Activated naive CD4-positive, alpha-beta T cell (primary cell): Measurements from ENCODE around the gene SLC37A1.
"Not testable (repeated sequence)": the region's sequence is repeated elsewhere in the genome, so short reads cannot be mapped to it uniquely, and the experiment has no call there.

Experiments used
- DNase-seq, 4 experiments: peaks; one replicate each; lab custom pipeline; 2025; lab: John Stamatoyannopoulos, UW

The SLC37A1 gene

DNA sequence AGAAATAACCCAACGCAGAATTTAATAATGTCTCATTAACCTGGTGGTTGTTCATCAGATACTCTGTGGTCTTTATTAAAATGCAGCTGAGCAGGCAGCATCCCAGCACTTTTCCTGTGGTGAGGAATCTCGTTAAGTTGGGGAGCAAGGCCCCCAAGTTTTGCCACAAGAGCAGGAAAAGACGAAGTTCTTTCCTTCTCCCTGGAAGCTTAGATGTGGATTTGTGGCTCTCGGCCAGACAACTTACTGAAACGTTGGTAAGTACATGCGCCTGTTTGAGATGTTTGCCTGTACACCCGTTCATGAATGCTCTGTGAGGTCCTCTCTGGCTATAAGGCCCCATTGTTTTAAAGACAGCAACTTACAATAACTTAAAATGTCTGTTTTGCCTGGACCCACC is 105.5 kb downstream of the SLC37A1 start:
- DNase-seq = no peak

DNA sequence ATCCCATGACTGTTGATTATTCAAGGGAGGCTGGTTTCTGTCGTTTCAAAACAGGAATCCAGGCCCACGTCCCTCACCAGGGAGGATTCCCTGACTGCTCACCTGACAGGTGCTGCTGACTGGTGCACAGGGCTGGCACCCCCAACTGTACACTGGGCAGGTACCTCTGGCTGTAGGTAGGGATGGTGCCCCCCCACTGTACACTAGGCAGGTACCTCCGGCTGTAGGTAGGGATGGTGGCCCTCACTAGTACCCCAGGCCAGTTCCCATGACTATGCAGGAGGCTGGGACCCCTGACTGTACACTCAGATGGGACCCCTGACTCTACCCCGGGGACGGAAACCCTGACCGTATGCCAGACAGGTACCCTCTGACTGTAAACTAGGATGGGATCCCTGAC is 106.2 kb downstream of the SLC37A1 start:
- no peak for DNase-seq

DNA sequence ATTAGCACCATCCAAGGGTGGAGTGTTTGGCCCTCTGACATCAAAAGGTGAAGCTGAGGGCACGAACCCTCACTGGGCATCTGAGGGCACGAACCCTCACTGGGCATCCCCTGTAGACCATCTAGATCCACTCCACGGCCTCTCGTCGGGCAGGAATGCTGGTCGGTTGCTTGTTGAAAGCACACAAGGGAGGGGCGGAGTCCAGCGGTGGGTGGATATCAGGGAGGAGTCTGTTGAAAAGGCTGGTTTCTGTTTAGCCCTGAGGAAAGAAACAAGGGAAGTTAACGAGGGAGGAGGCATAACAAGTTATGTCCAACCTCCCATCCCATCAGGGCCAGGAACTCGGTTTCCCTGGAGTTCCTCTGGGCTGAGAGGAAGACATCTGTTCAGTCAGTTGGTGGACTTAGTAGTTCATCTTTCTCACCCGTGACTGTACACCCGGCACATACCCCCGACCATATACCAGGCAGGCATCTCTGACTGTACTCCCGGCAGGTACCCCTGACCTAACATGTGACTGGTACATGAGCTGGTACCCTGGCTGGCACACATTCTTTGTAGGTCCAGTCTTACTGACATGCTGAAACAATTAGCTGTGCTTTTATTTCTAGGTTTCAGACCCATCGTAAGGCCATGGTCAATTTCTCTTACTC is 107.6 kb downstream of the SLC37A1 start:
- DNase-seq = no peak

GRCh38 chr21:42621819-42622177 is 108.1 kb downstream of the SLC37A1 start:
- DNase-seq = no peak

GRCh38 chr21:42622284-42622683 is 108.6 kb downstream of the SLC37A1 start:
- no peak for DNase-seq

DNA sequence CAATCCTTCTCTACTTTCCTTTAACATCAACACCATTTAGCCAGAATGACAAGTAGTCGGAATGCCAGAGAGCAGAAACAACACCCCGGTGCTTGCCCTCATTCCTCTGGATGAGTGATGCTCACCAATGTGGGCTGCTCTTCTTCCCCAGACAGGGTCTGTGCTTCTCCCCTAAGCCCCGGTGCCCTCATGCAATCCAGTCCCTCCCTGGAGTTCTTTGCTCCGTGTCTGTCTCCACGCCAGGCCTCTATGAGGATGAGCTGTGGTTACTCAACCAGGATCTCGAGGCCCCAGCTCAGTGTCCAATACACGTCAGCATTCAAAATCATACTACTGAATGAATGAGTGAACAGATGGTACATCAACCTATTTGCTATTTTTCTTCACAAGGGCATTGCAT is 110.0 kb downstream of the SLC37A1 start:
- no peak for DNase-seq

DNA sequence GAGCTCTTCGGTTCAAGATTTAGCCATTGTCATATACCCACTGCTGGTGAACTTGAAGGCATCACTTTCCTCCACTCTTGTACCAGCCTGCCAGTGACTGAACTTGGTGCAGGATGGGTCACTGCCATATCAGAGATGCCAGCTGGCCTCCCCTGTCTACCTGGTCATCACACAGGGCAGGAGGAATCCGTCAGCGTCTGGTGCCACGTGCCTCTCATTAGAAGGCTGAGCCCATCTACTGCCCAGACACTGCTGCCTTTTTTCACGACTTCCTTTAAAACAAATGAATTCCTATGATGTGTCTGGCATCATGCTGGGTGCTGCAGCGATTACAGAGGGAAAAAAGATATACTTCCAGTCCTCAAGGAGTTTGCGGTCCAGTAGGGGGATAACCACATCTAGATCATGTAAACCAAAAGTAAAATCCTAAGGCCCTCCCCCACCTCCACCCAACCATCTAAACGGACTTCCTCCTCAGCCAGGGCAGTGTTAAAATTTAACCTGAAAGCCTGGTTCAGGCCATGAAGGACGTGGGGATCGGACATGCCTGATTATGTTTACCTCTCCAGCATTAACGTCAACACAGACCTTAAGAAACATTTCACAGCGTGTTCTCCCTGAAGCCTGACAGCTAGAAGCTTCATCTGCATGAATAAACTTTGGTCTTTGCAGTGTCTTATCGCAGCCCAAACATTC is 110.6 kb downstream of the SLC37A1 start:
- no peak for DNase-seq

GRCh38 chr21:42624936-42625335 is 111.3 kb downstream of the SLC37A1 start:
- DNase-seq = no peak

DNA sequence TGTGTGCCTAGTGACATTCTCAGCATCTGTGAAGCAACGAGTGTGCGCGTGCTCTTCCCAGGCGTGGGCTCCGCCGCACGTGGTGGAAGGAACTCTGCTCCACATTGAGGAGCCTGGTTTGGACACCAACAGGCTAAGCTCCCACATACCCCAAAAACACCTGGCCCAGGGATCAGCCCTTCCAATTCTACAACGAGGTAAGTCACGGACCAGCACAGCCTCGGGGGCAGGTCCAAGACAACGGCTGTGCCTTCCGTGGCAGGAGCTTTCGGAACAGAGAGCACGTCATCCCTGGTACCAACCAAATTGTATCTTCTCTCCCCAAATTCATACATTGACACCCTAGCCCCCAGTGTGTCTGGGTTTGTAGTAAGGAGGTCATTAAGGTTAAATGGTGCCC is 112.5 kb downstream of the SLC37A1 start:
- no peak for DNase-seq

DNA sequence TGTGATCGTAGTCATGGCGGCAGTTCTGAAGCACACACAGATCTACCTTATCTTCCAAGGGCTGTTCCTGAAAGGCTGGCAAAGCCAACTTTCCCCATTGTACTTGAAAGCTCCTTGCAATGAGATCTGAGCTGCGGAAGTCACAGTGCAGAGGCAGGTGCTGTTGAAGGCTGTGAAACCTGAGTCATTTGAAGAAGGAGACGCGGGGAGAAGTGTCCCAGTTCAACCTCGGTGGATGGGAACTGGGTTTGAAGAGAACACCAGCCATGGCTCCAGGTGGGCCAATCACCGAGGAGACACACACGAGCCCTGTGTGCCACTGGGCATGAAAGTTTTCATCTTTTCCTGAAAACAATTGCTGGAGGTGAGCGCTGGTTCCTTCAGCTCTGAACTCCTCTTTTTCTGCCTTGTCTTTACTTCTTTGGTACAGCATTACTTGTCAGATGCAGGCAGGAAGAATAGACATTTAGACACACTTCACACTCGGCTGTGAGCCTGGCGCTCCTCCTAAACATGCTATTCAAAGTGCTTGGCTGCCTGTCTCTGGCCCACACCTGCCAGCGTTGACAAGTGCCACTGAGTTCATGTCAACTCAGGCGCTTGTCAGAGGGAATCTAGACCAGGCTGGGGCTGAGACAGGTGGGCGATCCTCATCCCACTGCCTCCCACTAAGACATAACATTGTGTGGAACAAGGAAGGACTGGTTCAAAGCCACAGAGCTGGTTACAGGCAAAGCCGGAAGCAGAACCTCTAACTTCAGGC is 114.1 kb downstream of the SLC37A1 start:
- DNase-seq = no peak

DNA sequence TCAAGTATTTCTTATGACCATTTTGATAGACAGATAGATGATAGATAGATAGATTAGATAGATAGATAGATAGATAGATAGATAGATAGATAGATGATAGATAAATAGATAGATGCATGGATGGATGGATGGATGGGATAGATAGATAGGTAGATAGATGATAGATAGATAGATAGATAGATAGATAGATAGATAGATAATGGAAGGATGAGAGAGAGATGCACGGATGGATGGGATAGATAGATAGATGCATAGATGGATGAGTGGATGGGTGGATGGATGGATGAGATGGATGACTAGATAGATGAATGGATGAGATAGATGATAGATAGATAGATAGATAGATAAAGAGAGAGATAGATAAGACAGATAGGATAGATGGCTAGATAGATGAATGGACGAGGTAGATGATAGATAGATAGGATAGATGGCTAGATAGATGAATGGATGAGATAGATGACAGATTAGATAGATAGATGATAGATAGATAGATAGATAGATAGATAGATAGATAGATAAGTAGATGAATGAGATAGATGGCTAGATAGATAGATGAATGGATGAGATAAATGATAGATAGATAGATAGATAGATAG is 114.9 kb downstream of the SLC37A1 start:
- DNase-seq = not testable (repeated sequence)

DNA sequence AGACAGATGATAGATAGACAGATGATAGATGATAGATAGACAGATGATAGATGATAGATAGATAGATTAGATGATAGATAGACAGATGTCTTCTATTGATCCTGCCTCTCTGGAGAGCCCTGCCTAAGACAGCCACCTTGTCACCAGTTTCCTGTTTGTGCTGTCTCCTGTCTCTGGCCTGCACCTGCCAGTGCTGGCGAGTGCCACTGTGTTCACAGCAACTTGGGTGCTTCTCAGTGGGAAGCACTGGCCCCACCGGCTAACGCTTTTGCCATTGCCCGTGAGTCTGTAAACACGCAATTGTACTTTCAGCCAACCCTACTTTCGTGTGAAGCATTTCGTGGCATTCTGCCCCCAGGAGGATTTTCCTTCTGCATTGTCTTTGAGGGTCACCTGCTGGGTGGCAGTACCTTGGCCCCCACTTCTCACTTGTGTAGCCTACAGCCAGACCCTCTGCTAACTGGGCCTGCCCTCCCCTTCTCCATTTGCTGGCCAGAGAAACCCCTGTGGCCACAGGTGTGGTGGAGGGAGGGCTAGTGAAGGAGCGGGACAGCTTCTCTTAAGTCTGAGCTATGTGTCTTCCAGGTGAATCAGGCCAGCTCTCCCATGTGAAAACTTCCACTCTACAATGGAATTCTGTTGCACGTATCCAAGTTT is 116.4 kb downstream of the SLC37A1 start:
- no peak for DNase-seq

DNA sequence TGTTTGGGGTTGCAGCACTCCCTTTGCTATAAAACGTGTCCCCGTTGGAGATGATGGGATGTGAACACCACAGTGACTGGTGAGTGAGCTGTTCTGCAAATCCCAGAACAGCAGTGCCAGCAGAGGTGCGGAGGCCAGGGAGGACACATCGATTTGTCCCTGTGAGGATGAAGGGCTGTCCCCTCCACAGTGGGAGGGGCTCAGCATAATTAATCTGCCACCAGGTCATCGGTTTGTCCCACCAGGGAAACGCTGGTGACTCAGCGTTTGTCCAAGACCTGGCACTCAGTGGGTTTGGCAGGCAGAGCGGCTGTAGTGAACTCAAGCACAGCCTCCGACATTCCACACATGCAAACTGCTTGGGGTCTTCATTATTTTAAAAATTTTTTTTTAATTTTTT is 117.0 kb downstream of the SLC37A1 start:
- no peak for DNase-seq
